Neural crest cell (in vitro differentiated cells): ENCODE data around the gene SESN1. TPM values are rescaled to one million over a fixed set of nuclear protein-coding genes. Genes with fewer than 3 reads are reported as not detected.

ENCODE experiments used
- DNase-seq: peaks from one replicate; pipeline ENCODE4 v3.0.0; 2021; ENCODE audit warnings: low read depth, mixed read lengths, low spot score
- H3K27ac Mint-ChIP-seq: one replicate; pipeline ENCODE4 v1.8.0; 2021; ENCODE audit warnings: mild to moderate bottlenecking, mixed read lengths; ENCODE audit not compliant: unreplicated experiment
- H3K27me3 Mint-ChIP-seq: 2 replicates; pipeline ENCODE4 v1.8.0; 2021; ENCODE audit warnings: low read depth, mild to moderate bottlenecking, mixed read lengths
- H3K36me3 Mint-ChIP-seq: 2 replicates; pipeline ENCODE4 v1.8.0; 2021; ENCODE audit warnings: low read depth, mild to moderate bottlenecking, mixed read lengths
- H3K4me1 Mint-ChIP-seq: 2 replicates; pipeline ENCODE4 v1.8.0; 2021; ENCODE audit warnings: mixed read lengths
- H3K4me3 Mint-ChIP-seq: one replicate; pipeline ENCODE4 v1.8.0; 2021; ENCODE audit warnings: mild to moderate bottlenecking, mixed read lengths
- H3K9me3 Mint-ChIP-seq: 2 replicates; pipeline ENCODE4 v1.8.0; 2021; ENCODE audit warnings: mixed read lengths
- CTCF ChIP-seq: fragments of 200-600 bp; sonication (generic); conservative IDR thresholded peaks from 2 replicates; pipeline ENCODE4 v1.5.0; 2021; ENCODE audit warnings: antibody characterized with exemption, mild to moderate bottlenecking
- total RNA-seq: library from RNA; stranded (reverse); gene quantifications from 2 replicates; pipeline ENCODE4 v1.2.1, GENCODE V29; 2021

Gene SESN1
- total RNA-seq, 1 donor from 2014 or later: 11.5 TPM

DNA sequence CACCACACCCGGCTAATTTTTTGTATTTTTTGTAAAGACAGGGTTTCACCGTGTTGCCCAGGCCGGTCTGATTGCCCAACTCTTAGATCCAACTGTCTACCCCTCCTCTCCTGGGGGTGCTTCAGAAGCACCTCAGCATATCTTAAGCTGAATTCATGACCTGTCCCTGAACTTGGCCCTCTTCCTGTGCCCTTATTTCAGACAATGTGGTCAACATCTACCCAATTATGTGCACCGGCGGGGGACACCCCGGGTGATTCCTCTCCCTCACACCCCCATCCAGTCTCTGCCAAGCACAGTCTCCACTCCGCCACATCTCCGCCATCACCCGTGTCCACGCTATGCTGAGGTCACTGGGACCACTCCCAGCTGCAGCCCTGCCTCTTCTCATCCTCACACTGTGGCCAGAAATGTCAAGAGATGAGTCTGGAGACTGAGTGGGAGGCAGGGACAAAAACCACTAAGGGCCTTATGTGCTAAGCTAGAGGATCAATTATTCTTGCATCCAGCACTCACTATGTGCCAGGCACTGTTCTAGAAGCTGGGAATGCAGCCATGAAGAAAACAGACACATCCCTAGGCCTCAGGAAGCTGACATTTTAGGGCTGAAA lies 134.6 kb downstream of the SESN1 start:
- no peaks in the 10 kb centered on the region for H3K4me1 Mint-ChIP-seq
- no peaks in the 10 kb centered on the region for H3K9me3 Mint-ChIP-seq
- H3K36me3 Mint-ChIP-seq: no peaks in the 10 kb centered on the region
- no peak for TF ChIP-seq CTCF
- no peak overlapping the region for H3K27ac Mint-ChIP-seq
- DNase-seq: no peak
- no peaks in the 10 kb centered on the region for H3K27me3 Mint-ChIP-seq
- no peak overlapping the region for H3K4me3 Mint-ChIP-seq

DNA sequence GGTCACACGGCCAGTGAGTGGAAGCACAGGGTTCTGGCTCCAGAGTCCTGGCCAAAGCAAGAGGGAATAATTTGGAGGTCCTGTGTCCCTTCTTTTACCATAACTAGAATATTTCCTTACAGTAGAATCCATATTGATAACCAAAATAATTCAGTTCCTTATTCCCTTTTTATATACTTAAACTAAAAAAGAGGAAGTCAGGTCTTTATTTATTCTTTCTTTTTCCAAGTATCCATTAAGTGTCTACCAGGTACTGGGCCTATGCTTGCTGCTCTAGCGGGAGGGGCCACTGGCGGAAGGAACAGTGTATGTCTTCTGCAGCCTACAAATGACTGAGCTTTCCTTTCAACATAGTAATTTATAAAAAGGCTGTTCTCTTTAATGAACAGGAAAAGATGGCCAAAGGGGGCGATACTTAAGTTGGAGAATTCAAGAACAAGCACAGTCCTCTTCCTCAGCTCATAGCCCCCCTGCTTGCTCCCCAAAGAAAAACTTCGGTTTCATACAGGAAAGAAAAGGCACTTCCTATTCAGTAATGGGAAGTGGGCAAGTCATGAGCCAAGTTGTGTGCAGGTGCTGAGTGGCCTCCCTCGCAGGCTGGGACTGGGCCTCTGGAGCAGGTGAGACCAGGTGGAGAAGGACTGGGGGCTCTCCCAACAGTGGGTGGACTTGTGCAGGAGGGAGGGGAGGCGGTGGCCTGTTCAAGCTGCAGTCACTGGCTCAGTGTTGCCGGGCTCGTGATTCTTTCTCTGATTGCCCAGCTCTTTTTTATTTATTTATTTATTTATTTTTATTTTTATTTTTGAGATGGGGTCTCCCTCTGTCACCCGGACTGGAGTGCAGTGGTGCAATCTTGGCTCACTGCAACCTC lies 135.5 kb downstream of the SESN1 start:
- no peak for DNase-seq
- no peaks in the 10 kb centered on the region for H3K4me1 Mint-ChIP-seq
- H3K27me3 Mint-ChIP-seq: no peaks in the 10 kb centered on the region
- no peak overlapping the region for H3K27ac Mint-ChIP-seq
- H3K4me3 Mint-ChIP-seq: no peak overlapping the region
- H3K9me3 Mint-ChIP-seq: no peaks in the 10 kb centered on the region
- H3K36me3 Mint-ChIP-seq: no peaks in the 10 kb centered on the region
- TF ChIP-seq CTCF: no peak

GRCh38 chr6:108957221-108957620 lies 137.4 kb downstream of the SESN1 start:
- Mint-ChIP-seq H3K4me3 (no peak overlapping the region), H3K9me3 (no peaks in the 10 kb centered on the region), H3K4me1 (no peaks in the 10 kb centered on the region), H3K27me3 (no peaks in the 10 kb centered on the region), H3K36me3 (no peaks in the 10 kb centered on the region), H3K27ac (no peak overlapping the region)
- DNase-seq: no peak
- no peak for TF ChIP-seq CTCF

DNA sequence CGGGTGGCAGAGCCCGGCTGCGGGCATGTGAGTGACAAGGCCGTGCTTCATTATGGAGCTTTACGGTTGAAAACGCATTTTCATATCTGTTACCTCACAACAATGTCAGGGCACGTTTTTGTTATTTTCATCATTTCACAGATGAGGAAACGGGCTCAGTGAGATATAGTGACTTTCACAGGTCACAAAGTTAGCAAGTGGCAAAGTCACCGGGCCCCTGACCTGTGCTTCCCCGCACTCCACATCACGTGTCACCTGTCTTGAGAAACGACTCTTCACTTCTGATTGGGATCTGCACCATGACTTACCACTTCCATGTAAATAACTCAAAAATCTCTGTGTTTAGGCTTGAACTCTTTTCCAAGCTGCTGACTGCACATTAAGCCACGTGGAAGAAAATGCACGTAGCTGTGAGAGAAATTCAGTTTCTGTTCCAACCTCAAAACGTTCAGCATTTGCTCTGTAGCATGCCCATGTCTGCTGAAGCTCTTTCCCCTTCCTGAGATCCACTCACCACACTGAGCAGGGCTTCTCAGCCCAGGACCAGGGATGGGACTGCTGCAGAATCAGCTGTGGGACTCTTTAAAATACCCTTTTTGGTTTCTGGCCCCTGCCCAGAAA lies 139.2 kb downstream of the SESN1 start:
- Mint-ChIP-seq H3K4me1 (no peaks in the 10 kb centered on the region), H3K27ac (no peak overlapping the region), H3K9me3 (no peaks in the 10 kb centered on the region), H3K36me3 (no peaks in the 10 kb centered on the region), H3K4me3 (no peak overlapping the region), H3K27me3 (no peaks in the 10 kb centered on the region)
- no peak for TF ChIP-seq CTCF
- no peak for DNase-seq

DNA sequence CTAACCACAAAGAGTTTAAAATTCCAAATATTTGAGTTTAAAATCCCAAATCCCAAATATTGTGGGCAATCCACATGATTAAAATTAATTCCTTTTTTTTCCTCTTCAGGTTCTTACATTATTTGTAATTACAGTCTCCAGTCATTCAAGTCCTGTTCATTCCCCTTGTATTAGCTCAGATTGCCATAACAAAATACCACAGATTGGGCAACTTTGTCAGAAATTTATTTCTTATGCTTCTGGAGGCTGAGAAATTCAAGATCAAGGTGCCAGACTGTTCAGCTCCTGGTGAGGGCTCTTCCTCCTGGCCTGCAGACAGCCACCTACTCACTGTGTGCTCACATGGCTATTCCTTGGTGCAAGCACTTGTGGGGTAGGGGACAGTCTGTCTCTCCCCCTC lies 141.0 kb downstream of the SESN1 start:
- Mint-ChIP-seq H3K9me3 (no peaks in the 10 kb centered on the region), H3K27me3 (no peaks in the 10 kb centered on the region), H3K27ac (no peak overlapping the region), H3K4me3 (no peak overlapping the region), H3K36me3 (no peaks in the 10 kb centered on the region), H3K4me1 (no peaks in the 10 kb centered on the region)
- TF ChIP-seq CTCF: no peak
- DNase-seq: no peak
